ENCODE results near the gene MRPS23.

The MRPS23 gene

DNA sequence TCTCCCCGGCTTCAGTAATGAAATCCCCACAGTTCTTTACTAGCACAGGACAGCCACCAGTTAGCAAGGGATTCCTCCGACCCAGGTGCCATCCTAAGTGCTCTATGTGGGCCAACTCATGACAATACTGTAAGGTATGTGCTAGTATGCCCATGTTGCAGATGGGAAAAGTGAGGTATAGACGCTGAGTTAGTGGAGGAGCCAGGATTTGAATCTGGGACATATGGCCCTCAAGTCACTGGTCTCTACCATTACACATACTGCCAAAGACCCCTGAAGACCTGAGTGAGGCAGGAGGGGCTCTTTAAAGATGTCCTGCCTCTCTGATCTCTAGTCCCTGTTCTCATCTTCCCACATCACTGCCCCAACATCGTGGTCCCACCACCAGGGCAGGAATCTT is 36.2 kb upstream of the MRPS23 start:
- Mint-ChIP-seq H3K27ac (no peak overlapping the region), H3K4me3 (no peak overlapping the region), H3K27me3 (no peaks in the 10 kb centered on the region), H3K36me3 (no peaks in the 10 kb centered on the region), H3K4me1 (ENCODE audit: low read depth) (no peaks in the 10 kb centered on the region), H3K9me3 (ENCODE audit: low read depth) (no peaks in the 10 kb centered on the region)

- no peak overlapping the region for H3K4me3 Mint-ChIP-seq
- no peaks in the 10 kb centered on the region for H3K27me3 Mint-ChIP-seq
- no peak overlapping the region for H3K27ac Mint-ChIP-seq
- no peaks in the 10 kb centered on the region for H3K9me3 Mint-ChIP-seq (ENCODE audit: low read depth)
- H3K36me3 Mint-ChIP-seq = no peaks in the 10 kb centered on the region
- peaks cover 4% of the 10 kb centered on the region for H3K4me1 Mint-ChIP-seq (ENCODE audit: low read depth)
Observed at GRCh38 chr17:57885148-57885915, 35.5 kb upstream of the MRPS23 start.

DNA sequence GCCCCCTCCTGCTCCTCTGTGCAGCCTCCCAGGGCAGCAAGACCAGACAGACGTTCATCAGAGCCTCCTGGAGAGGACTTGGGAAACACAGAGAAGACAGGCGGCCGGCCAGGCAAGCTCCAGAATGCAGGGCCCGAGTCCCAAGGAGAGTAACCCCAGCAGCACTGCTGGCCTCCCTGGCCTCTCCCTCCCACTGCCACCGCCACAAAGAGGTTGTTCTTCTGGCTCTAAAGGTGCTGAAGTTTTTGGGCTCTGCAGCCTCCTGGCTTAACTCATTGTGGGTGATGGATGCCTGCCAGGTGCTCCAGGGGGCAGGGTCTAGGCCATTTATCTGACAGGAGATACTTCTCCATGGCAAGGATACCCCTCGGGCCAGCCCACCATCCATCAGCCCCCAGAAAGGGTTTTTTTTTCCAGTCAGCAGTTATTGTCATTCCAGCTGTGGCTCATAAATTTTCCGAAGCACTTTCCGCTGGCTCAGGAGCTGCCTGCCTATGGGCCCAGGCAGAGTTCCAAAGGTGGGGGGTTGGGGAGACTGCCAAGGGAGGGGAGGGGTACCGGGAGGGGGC is 32.0 kb upstream of the MRPS23 start:
- peaks cover 16% of the 10 kb centered on the region for H3K4me1 Mint-ChIP-seq (ENCODE audit: low read depth)
- H3K27ac Mint-ChIP-seq = no peak overlapping the region
- peaks cover 1% of the 10 kb centered on the region for H3K27me3 Mint-ChIP-seq
- no peaks in the 10 kb centered on the region for H3K36me3 Mint-ChIP-seq
- no peak overlapping the region for H3K4me3 Mint-ChIP-seq
- H3K9me3 Mint-ChIP-seq (ENCODE audit: low read depth) = no peaks in the 10 kb centered on the region

DNA sequence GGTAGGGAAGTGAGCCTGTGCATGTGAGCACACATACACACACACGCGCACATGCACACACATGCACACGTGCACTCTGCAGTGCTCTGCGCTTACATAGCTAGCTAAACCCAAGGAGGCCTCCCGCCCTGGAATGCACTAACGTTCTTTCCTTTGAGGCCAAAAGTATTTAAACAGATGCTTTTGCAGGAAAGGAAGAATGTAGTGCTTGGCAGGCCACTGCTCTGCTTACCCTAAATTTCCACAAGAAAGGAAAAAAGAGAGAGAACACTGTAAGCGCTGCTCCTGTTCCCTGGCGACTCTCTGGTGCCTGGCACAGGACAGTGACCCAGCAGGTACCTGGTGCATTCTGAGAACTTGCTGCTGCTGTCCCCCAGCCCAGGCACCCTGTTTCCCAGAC is 31.3 kb upstream of the MRPS23 start:
- Mint-ChIP-seq H3K27ac (no peak overlapping the region), H3K27me3 (peaks cover 1% of the 10 kb centered on the region), H3K9me3 (ENCODE audit: low read depth) (no peaks in the 10 kb centered on the region), H3K4me3 (no peak overlapping the region), H3K36me3 (no peaks in the 10 kb centered on the region), H3K4me1 (ENCODE audit: low read depth) (peaks cover 19% of the 10 kb centered on the region)

GRCh38 chr17:57880086-57880456 is 30.2 kb upstream of the MRPS23 start:
- H3K9me3 Mint-ChIP-seq (ENCODE audit: low read depth) = no peaks in the 10 kb centered on the region
- no peak overlapping the region for H3K27ac Mint-ChIP-seq
- H3K4me1 Mint-ChIP-seq (ENCODE audit: low read depth) = peaks cover 22% of the 10 kb centered on the region
- H3K4me3 Mint-ChIP-seq = no peak overlapping the region
- no peaks in the 10 kb centered on the region for H3K36me3 Mint-ChIP-seq
- peaks cover 1% of the 10 kb centered on the region for H3K27me3 Mint-ChIP-seq

DNA sequence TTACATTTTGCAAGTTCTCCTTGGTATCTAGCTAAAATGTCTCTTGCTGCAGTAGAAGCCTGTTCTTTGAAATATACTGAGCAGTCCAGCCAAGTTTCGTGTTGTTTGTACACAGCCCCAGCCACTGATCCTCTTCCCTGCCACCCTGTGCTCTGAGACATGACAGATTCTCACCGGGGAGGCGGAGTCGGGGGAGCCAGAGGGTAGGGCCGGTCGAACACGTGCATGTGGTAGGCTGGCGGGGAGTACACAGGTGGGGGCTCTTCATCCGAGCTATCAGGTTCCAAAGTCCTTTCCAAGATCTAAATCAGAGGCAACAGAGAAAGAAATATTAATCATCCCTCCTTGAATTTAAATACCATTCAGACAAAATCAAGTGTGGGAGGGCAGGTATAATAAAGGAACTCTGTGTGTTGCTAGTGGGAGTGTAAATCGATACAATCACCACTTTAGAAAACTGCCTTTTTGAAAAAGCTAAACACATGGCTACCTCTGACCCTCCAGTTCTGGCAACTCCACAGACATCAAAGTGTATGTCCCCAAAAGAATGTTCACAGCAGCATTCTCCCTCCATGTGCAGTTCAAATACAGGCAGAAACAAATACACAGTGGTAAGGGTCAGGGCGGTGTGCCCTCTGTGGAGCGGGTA is 29.7 kb upstream of the MRPS23 start:
- H3K27ac Mint-ChIP-seq = no peak overlapping the region
- H3K36me3 Mint-ChIP-seq = no peaks in the 10 kb centered on the region
- peaks cover 22% of the 10 kb centered on the region for H3K4me1 Mint-ChIP-seq (ENCODE audit: low read depth)
- H3K27me3 Mint-ChIP-seq = peaks cover 1% of the 10 kb centered on the region
- no peaks in the 10 kb centered on the region for H3K9me3 Mint-ChIP-seq (ENCODE audit: low read depth)
- no peak overlapping the region for H3K4me3 Mint-ChIP-seq

GRCh38 chr17:57877803-57878377 is 28.0 kb upstream of the MRPS23 start:
- H3K27me3 Mint-ChIP-seq = peaks cover 6% of the 10 kb centered on the region

DNA sequence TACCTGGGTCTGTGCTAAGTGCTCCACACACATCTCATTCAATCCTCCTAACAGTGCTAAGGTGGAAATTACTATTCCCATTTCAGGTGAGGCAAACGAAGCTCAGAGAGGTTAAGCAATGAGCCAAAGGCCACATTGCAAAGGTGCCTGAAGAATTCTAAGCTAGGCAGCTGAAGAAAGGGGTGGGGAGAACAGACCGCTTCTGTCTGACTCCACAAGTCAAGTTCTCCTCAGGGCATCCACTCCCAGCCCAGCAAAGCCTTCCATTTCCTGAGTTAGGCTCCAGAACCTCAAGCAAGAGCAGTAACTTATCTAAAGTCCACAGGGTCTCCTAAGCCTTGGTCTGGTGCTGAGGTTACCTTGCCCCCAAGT is 27.0 kb upstream of the MRPS23 start:
- Mint-ChIP-seq H3K27me3 (peaks cover 8% of the 10 kb centered on the region), H3K4me3 (no peak overlapping the region), H3K27ac (no peak overlapping the region), H3K36me3 (no peaks in the 10 kb centered on the region), H3K4me1 (ENCODE audit: low read depth) (peaks cover 33% of the 10 kb centered on the region), H3K9me3 (ENCODE audit: low read depth) (no peaks in the 10 kb centered on the region)

More at GRCh38 chr17:57877803-57878377, 28.0 kb upstream of the MRPS23 start:
- H3K27ac Mint-ChIP-seq = no peak overlapping the region
- peaks cover 32% of the 10 kb centered on the region for H3K4me1 Mint-ChIP-seq (ENCODE audit: low read depth)
- no peak overlapping the region for H3K4me3 Mint-ChIP-seq
- no peaks in the 10 kb centered on the region for H3K36me3 Mint-ChIP-seq
- H3K9me3 Mint-ChIP-seq (ENCODE audit: low read depth) = no peaks in the 10 kb centered on the region

- Mint-ChIP-seq H3K27me3 (peaks cover 8% of the 10 kb centered on the region), H3K4me1 (ENCODE audit: low read depth) (peaks cover 33% of the 10 kb centered on the region), H3K9me3 (ENCODE audit: low read depth) (no peaks in the 10 kb centered on the region), H3K4me3 (no peak overlapping the region), H3K27ac (no peak overlapping the region), H3K36me3 (no peaks in the 10 kb centered on the region)
Observed at GRCh38 chr17:57876023-57876865, 26.4 kb upstream of the MRPS23 start.

- Mint-ChIP-seq H3K27me3 (peaks cover 8% of the 10 kb centered on the region), H3K27ac (no peak overlapping the region), H3K4me3 (no peak overlapping the region), H3K36me3 (no peaks in the 10 kb centered on the region), H3K9me3 (ENCODE audit: low read depth) (no peaks in the 10 kb centered on the region), H3K4me1 (ENCODE audit: low read depth) (peaks cover 30% of the 10 kb centered on the region)
Observed at GRCh38 chr17:57875290-57876022, 25.6 kb upstream of the MRPS23 start.

- Mint-ChIP-seq H3K27me3 (peaks cover 8% of the 10 kb centered on the region), H3K4me3 (peak overlapping the region; percentile 46)
Observed at GRCh38 chr17:57874434-57875289, 24.8 kb upstream of the MRPS23 start.

GRCh38 chr17:57874058-57874419 is 24.2 kb upstream of the MRPS23 start:
- no peaks in the 10 kb centered on the region for H3K9me3 Mint-ChIP-seq (ENCODE audit: low read depth)
- H3K36me3 Mint-ChIP-seq = no peaks in the 10 kb centered on the region
- H3K27ac Mint-ChIP-seq = peak overlapping the region; percentile 50
- H3K4me3 Mint-ChIP-seq = peak overlapping the region; percentile 46
- peaks cover 8% of the 10 kb centered on the region for H3K27me3 Mint-ChIP-seq
- H3K4me1 Mint-ChIP-seq (ENCODE audit: low read depth) = peaks cover 17% of the 10 kb centered on the region

More at GRCh38 chr17:57874434-57875289, 24.8 kb upstream of the MRPS23 start:
- Mint-ChIP-seq H3K36me3 (no peaks in the 10 kb centered on the region), H3K27ac (peak overlapping the region; percentile 50), H3K4me1 (ENCODE audit: low read depth) (peaks cover 22% of the 10 kb centered on the region), H3K9me3 (ENCODE audit: low read depth) (no peaks in the 10 kb centered on the region)

- H3K4me1 Mint-ChIP-seq (ENCODE audit: low read depth) = peaks cover 20% of the 10 kb centered on the region
- no peaks in the 10 kb centered on the region for H3K36me3 Mint-ChIP-seq
- peaks cover 8% of the 10 kb centered on the region for H3K27me3 Mint-ChIP-seq
- no peak overlapping the region for H3K4me3 Mint-ChIP-seq
- H3K27ac Mint-ChIP-seq = no peak overlapping the region
- H3K9me3 Mint-ChIP-seq (ENCODE audit: low read depth) = no peaks in the 10 kb centered on the region
Observed at GRCh38 chr17:57873261-57874057, 23.6 kb upstream of the MRPS23 start.
